Panc1 (cell line): Measurements from ENCODE around the gene CAST. TPM values are rescaled to one million over a fixed set of nuclear protein-coding genes. Genes with fewer than 3 reads are reported as not detected.
A peak's percentile ranks its signal among the peaks of the same experiment; 100 is the strongest.

Experiments
- ATAC-seq: fragments of 200-7000 bp; cut with Tn5 transposase; 2 replicates; pipeline ENCODE4 v1.9.1; 2020; ENCODE audit warnings: mild to moderate bottlenecking, moderate library complexity
- BruUV-seq: library from RNA; stranded (reverse); fragments of 400-500 nt; replicated peaks from 2 replicates; lab custom pipeline; 2021; lab: Mats Ljungman, UMichigan
- CTCF ChIA-PET: fragments of 300-600 bp; sonication (Branson Sonifier 250); formaldehyde crosslinking; loops from one replicate; lab custom pipeline; 2022; ENCODE audit warnings: antibody characterized with exemption; lab: Charles Lee
- POLR2A ChIA-PET: fragments of 300-600 bp; sonication (Branson Sonifier 250); formaldehyde crosslinking; loops from one replicate; lab custom pipeline; 2022; ENCODE audit warnings: antibody characterized with exemption; lab: Charles Lee
- DNase-seq: peaks from one replicate; pipeline ENCODE4 v3.0.0-alpha.2; 2010; ENCODE audit warnings: low read depth, low spot score
- H3K27ac ChIP-seq: 2 replicates; pipeline ENCODE4 v1.5.1; 2011; ENCODE audit warnings: mild to moderate bottlenecking, low read length, inconsistent platforms
- H3K27me3 ChIP-seq: fragments of 200-500 bp; sonication (Bioruptor generic); 2 replicates; pipeline ENCODE4 v1.6.0; 2014; ENCODE audit warnings: low read length, inconsistent platforms; ENCODE audit not compliant: control insufficient read depth, insufficient read depth
- H3K36me3 ChIP-seq: fragments of 200-500 bp; sonication (Bioruptor generic); 2 replicates; pipeline ENCODE4 v1.5.1; 2014; ENCODE audit warnings: inconsistent platforms, mild to moderate bottlenecking, low read length, moderate library complexity; ENCODE audit not compliant: control insufficient read depth, insufficient read depth
- H3K4me1 ChIP-seq: 2 replicates; pipeline ENCODE4 v1.5.1; 2011; ENCODE audit warnings: inconsistent platforms, mild to moderate bottlenecking, low read length, moderate library complexity; ENCODE audit not compliant: control insufficient read depth, insufficient read depth
- H3K4me3 ChIP-seq, 2 experiments: 2 replicates each; pipeline ENCODE4 v1.5.1; 2011 to 2012; ENCODE audit warnings: low read depth in 2 of 2, low read length in 2 of 2, mild to moderate bottlenecking in 2 of 2, inconsistent platforms in 1 of 2, moderate library complexity in 1 of 2
- H3K9me3 ChIP-seq: fragments of 200-500 bp; sonication (Bioruptor generic); 2 replicates; pipeline ENCODE4 v1.5.1; 2014; ENCODE audit warnings: low read depth, mild to moderate bottlenecking, inconsistent platforms, low read length, moderate library complexity; ENCODE audit not compliant: control insufficient read depth, insufficient read depth
- POLR2AphosphoS5 ChIP-seq: IDR thresholded peaks from 2 replicates; pipeline ENCODE4 v1.6.1; 2012; ENCODE audit warnings: mild to moderate bottlenecking, low read depth, low read length, moderate library complexity
- SIN3A ChIP-seq: IDR thresholded peaks from 2 replicates; pipeline ENCODE4 v1.6.1; 2012; ENCODE audit warnings: low read depth, mild to moderate bottlenecking, low read length, moderate library complexity, borderline replicate concordance; ENCODE audit not compliant: insufficient read depth
- TCF7L2 ChIP-seq: IDR thresholded peaks from 2 replicates; pipeline ENCODE4 v1.6.1; 2011; ENCODE audit warnings: mild to moderate bottlenecking, low read depth, low read length, inconsistent platforms
- in situ Hi-C: cut with HindIII; loops from 2 replicates; pipeline ENCODE4 v1.10.0; 2016; ENCODE audit warnings: low sequenced_read_pairs, low pct_unique_long_range_greater_than_20kb
- intact Hi-C: fragments of 100-400 bp; cut with micrococcal nuclease; formaldehyde crosslinking; loops from one replicate; pipeline ENCODE4 v1.10.0; 2022; ENCODE audit not compliant: unreplicated experiment
- total RNA-seq: library from RNA; stranded (reverse); gene quantifications from one replicate; pipeline ENCODE4 v1.2.1, GENCODE V29; 2021; ENCODE audit not compliant: unreplicated experiment
- TF ChIP-seq, protein P1 (sequence below): fragments of 450-650 bp; IDR thresholded peaks from 2 replicates; pipeline ENCODE4 v1.5.1; 2017; ENCODE audit warnings: mild to moderate bottlenecking
- TF ChIP-seq, protein P2 (sequence below), 2 experiments: IDR thresholded peaks; 2 replicates each; pipeline ENCODE4 v1.6.1; 2011 to 2012; ENCODE audit warnings: low read depth in 2 of 2, control low read depth in 1 of 2, low read length in 1 of 2, mild to moderate bottlenecking in 1 of 2, moderate library complexity in 1 of 2; ENCODE audit not compliant: insufficient read depth in 1 of 2

Gene CAST
- total RNA-seq, 1 experiment from 2014 or later: 212 TPM

DNA sequence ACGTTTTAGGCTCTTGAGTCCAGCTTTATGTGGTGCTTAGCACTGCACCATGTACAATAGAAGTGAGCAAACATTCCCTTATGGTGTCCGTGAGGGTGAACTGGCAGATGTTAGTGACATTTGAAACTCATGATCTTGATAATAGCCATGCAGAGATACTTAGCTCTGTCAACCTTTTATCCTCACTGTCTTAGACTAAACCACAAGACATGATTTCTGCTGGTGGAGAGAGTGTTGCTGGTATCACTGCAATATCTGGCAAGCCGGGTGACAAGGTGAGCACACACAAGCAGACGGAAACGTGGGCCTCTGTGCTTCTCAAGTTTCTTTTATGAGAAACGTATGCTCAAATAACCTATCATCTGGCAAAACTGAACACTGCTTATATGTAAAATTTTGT lies 68.4 kb downstream of the CAST start:
- H3K9me3 ChIP-seq: no peaks in the 10 kb centered on the region
- CTCF ChIA-PET: interaction anchor here (0.6 kb wide), 1 partner anchor 45 kb away, joined by 3 read pairs; no protein-coding TSS in a partner anchor
- H3K27ac ChIP-seq: no peak overlapping the region
- in situ Hi-C loops (no loop called here), intact Hi-C loops (no loop called here)
- no peak overlapping the region for H3K4me3 ChIP-seq
- H3K36me3 ChIP-seq: peaks cover 3% of the 10 kb centered on the region; the same call in 1 of the 2 replicates
- H3K27me3 ChIP-seq: no peaks in the 10 kb centered on the region
- POLR2A ChIA-PET: no interaction called here
- TF ChIP-seq, protein P1, sequence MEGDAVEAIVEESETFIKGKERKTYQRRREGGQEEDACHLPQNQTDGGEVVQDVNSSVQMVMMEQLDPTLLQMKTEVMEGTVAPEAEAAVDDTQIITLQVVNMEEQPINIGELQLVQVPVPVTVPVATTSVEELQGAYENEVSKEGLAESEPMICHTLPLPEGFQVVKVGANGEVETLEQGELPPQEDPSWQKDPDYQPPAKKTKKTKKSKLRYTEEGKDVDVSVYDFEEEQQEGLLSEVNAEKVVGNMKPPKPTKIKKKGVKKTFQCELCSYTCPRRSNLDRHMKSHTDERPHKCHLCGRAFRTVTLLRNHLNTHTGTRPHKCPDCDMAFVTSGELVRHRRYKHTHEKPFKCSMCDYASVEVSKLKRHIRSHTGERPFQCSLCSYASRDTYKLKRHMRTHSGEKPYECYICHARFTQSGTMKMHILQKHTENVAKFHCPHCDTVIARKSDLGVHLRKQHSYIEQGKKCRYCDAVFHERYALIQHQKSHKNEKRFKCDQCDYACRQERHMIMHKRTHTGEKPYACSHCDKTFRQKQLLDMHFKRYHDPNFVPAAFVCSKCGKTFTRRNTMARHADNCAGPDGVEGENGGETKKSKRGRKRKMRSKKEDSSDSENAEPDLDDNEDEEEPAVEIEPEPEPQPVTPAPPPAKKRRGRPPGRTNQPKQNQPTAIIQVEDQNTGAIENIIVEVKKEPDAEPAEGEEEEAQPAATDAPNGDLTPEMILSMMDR: no peak
- TF ChIP-seq SIN3A: no peak
- ATAC-seq (no peak), DNase-seq (no peak)
- BruUV-seq: no TSS peak
- H3K4me1 ChIP-seq: no peaks in the 10 kb centered on the region

DNA sequence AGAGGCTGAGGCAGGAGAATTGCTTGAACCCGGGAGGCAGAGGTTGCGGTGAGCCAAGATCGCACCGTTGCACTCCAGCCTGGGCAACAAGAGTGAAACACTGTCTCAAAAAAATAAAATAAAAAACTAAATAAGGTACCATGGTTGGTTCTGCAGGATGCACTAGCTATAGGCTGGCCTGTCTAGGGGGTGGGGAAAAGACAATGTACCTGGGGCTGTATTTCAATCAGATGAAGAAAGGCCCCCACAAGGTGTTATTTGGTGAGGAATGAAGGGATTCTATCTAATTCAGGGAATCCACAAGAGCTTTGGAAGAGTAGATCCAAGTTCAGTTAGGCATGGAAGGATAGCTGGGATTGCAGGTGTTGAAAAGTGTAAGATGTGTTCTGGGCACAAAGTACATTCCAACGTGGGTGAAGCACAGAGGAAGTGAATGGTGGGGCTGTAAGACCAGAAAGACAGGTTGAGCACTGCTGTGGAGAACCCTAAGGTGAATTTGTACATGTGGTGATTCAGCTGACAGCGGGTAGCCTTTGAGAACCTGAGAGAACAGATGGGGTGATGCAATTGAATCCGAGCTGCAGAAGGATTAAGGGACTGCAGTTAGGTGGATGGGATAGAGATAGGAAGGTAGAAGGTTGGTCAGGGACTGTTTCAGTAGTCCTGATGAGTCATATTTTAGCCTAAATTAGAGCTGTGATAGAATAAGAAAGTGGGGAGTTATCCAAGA lies 71.8 kb downstream of the CAST start:
- H3K36me3 ChIP-seq: peaks cover 6% of the 10 kb centered on the region
- POLR2A ChIA-PET: interaction anchor here (0.6 kb wide), 1 partner anchor 790 kb away, joined by 3 read pairs; no protein-coding TSS in a partner anchor
- H3K4me1 ChIP-seq: no peaks in the 10 kb centered on the region
- CTCF ChIA-PET: interaction anchor here (1.0 kb wide), 1 partner anchor 120 kb away, joined by 3 read pairs; no protein-coding TSS in a partner anchor
- no peak for ATAC-seq
- DNase-seq: no peak
- H3K27ac ChIP-seq: no peak overlapping the region
- H3K4me3 ChIP-seq: no peak overlapping the region
- intact Hi-C loops (no loop called here), in situ Hi-C loops (no loop called here)
- no peaks in the 10 kb centered on the region for H3K9me3 ChIP-seq
- BruUV-seq: TSS peak; percentile 36
- no peaks in the 10 kb centered on the region for H3K27me3 ChIP-seq
- TF ChIP-seq POLR2AphosphoS5: no peak

DNA sequence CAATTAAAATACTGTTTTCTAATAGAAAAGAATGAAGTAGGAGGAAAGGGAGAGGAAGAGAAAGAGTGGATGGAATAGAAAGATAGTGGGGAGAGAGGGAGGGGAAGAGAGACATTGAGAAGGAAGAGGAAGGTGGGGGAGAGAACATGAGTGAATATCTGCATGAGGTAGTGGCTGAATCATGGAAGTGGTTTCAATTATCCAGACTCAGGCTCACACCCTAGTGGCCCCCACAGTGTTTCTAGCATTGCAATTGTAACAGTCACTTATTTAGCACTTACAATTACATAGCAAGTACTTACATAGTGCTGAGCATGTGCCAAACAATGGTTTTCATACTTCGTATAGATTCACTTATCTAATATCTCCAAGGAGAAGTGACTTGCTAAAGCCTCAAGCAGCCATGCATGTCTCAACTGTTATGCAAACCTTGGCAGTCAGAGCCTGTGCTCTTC lies 72.7 kb downstream of the CAST start:
- H3K27me3 ChIP-seq: no peaks in the 10 kb centered on the region
- DNase-seq: no peak
- H3K4me1 ChIP-seq: no peaks in the 10 kb centered on the region
- ChIA-PET POLR2A (interaction anchor here (0.6 kb wide), 1 partner anchor 791 kb away, joined by 3 read pairs; no protein-coding TSS in a partner anchor), CTCF (no interaction called here)
- TF ChIP-seq POLR2AphosphoS5 (no peak), SIN3A (no peak), TCF7L2 (no peak)
- TF ChIP-seq, protein P2, sequence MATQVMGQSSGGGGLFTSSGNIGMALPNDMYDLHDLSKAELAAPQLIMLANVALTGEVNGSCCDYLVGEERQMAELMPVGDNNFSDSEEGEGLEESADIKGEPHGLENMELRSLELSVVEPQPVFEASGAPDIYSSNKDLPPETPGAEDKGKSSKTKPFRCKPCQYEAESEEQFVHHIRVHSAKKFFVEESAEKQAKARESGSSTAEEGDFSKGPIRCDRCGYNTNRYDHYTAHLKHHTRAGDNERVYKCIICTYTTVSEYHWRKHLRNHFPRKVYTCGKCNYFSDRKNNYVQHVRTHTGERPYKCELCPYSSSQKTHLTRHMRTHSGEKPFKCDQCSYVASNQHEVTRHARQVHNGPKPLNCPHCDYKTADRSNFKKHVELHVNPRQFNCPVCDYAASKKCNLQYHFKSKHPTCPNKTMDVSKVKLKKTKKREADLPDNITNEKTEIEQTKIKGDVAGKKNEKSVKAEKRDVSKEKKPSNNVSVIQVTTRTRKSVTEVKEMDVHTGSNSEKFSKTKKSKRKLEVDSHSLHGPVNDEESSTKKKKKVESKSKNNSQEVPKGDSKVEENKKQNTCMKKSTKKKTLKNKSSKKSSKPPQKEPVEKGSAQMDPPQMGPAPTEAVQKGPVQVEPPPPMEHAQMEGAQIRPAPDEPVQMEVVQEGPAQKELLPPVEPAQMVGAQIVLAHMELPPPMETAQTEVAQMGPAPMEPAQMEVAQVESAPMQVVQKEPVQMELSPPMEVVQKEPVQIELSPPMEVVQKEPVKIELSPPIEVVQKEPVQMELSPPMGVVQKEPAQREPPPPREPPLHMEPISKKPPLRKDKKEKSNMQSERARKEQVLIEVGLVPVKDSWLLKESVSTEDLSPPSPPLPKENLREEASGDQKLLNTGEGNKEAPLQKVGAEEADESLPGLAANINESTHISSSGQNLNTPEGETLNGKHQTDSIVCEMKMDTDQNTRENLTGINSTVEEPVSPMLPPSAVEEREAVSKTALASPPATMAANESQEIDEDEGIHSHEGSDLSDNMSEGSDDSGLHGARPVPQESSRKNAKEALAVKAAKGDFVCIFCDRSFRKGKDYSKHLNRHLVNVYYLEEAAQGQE (IDR thresholded peaks at IDR 0.05; ENCODE audit: insufficient read depth in 1 of 2, low read depth in 2 of 2, low read length in 1 of 2): no peak
- TF ChIP-seq, protein P1: no peak
- H3K9me3 ChIP-seq: no peaks in the 10 kb centered on the region
- intact Hi-C loops (no loop called here), in situ Hi-C loops (no loop called here)
- BruUV-seq: no TSS peak
- no peak overlapping the region for H3K4me3 ChIP-seq
- ATAC-seq: no peak
- H3K27ac ChIP-seq: no peak overlapping the region
- H3K36me3 ChIP-seq: peaks cover 16% of the 10 kb centered on the region
